Left ventricle myocardium inferior (tissue), 1 donor: ENCODE results near the gene SLC27A4. TPM values are rescaled to one million over a fixed set of nuclear protein-coding genes. Genes with fewer than 3 reads are reported as not detected.

Source experiments
- DNase-seq: peaks from one replicate; pipeline ENCODE4 v3.0.0-alpha.2; 2020
- H3K27ac ChIP-seq: fragments of 200-600 bp; replicated peaks from 2 replicates; pipeline ENCODE4 v1.8.0; 2021
- H3K27me3 ChIP-seq: fragments of 200-600 bp; 2 replicates; pipeline ENCODE4 v1.8.0; 2021; ENCODE audit warnings: low read depth
- H3K36me3 ChIP-seq: fragments of 200-600 bp; 2 replicates; pipeline ENCODE4 v1.8.0; 2021
- H3K4me1 ChIP-seq: fragments of 200-600 bp; 2 replicates; pipeline ENCODE4 v1.8.0; 2021
- H3K4me3 ChIP-seq: fragments of 200-600 bp; 2 replicates; pipeline ENCODE4 v1.8.0; 2021; ENCODE audit warnings: mild to moderate bottlenecking, moderate library complexity
- H3K9me3 ChIP-seq: fragments of 200-600 bp; replicated peaks from 2 replicates; pipeline ENCODE4 v1.8.0; 2021
- intact Hi-C: fragments of 100-400 bp; cut with micrococcal nuclease; formaldehyde crosslinking; loops from one replicate; pipeline ENCODE4 v1.11.0; 2022
- total RNA-seq: library from RNA; stranded (reverse); fragmentation: NEBNext Ultra II Directional; extraction: Animal tissue kit (Norgen Biotek cat#: 25700); gene quantifications from one replicate; pipeline ENCODE4 v1.2.1, GENCODE V29; 2021
- TF ChIP-seq, protein P1 (sequence below): fragments of 200-600 bp; IDR thresholded peaks from 2 replicates; pipeline ENCODE4 v1.8.0; 2021; ENCODE audit warnings: antibody characterized with exemption, mild to moderate bottlenecking, borderline replicate concordance
- donor health status: DM: no; HTN: yes; CAD: no; lungs with severe emphysema.

Gene SLC27A4
- total RNA-seq, 1 donor from 2014 or later: 18.8 TPM

GRCh38 chr9:128370367-128370751, 30.0 kb downstream of the SLC27A4 start:
- TF ChIP-seq, protein P1, sequence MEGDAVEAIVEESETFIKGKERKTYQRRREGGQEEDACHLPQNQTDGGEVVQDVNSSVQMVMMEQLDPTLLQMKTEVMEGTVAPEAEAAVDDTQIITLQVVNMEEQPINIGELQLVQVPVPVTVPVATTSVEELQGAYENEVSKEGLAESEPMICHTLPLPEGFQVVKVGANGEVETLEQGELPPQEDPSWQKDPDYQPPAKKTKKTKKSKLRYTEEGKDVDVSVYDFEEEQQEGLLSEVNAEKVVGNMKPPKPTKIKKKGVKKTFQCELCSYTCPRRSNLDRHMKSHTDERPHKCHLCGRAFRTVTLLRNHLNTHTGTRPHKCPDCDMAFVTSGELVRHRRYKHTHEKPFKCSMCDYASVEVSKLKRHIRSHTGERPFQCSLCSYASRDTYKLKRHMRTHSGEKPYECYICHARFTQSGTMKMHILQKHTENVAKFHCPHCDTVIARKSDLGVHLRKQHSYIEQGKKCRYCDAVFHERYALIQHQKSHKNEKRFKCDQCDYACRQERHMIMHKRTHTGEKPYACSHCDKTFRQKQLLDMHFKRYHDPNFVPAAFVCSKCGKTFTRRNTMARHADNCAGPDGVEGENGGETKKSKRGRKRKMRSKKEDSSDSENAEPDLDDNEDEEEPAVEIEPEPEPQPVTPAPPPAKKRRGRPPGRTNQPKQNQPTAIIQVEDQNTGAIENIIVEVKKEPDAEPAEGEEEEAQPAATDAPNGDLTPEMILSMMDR: no peak
- Histone ChIP-seq H3K27ac (peak overlapping the region; percentile 98), H3K27me3 (no peaks in the 10 kb centered on the region), H3K4me3 (peak overlapping the region; percentile 78), H3K36me3 (no peaks in the 10 kb centered on the region), H3K4me1 (peaks cover 35% of the 10 kb centered on the region), H3K9me3 (no peaks in the 10 kb centered on the region)
- intact Hi-C loops: no loop called here
- DNase-seq: no peak

GRCh38 chr9:128370752-128371629, 30.7 kb downstream of the SLC27A4 start, which contains the start of gene URM1:
Gene URM1 (plus strand): TSS chr9:128371374. CDS start chr9:128371381, 7 bp downstream.
- TF ChIP-seq, protein P1: peak; percentile 14
- intact Hi-C loops: no loop called here
- DNase-seq: peak; percentile 96
- no peaks in the 10 kb centered on the region for H3K9me3 ChIP-seq
- H3K27ac ChIP-seq: peak within 1 kb of the TSS; percentile 98
- H3K27me3 ChIP-seq: no peaks in the 10 kb centered on the region
- H3K4me3 ChIP-seq: peak within 1 kb of the TSS; percentile 78
- H3K4me1 ChIP-seq: peaks cover 33% of the 10 kb centered on the region
- H3K36me3 ChIP-seq: no peaks in the 10 kb centered on the region

DNA sequence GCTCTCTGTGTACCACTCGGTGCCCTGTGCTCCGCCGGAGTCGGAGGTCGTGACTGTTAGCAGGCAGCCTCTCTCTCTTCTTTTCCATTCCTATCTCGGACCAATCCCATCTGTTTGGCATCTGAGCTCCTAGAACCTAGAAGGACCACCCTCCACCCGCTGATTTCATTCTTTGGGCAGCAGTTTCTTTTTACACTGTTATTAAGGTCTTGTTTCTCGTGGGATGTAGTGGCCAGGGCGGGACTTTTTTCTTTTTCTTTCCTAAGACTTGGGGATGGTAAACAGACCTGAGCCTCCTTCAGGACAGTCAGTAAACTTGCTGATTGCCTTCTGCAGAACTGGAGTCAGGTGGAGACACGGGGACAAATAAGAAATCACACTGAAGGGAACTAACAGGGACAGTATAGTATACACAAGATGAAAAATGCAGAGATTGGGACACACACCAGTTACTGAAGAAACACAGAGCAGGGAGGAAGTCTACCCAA, 31.3 kb downstream of the SLC27A4 start:
- H3K27ac ChIP-seq: peak overlapping the region; percentile 98
- TF ChIP-seq, protein P1: no peak
- H3K27me3 ChIP-seq: no peaks in the 10 kb centered on the region
- intact Hi-C loops: no loop called here
- H3K36me3 ChIP-seq: no peaks in the 10 kb centered on the region
- DNase-seq: no peak
- H3K4me1 ChIP-seq: peaks cover 33% of the 10 kb centered on the region
- peak overlapping the region; percentile 78 for H3K4me3 ChIP-seq
- no peaks in the 10 kb centered on the region for H3K9me3 ChIP-seq

DNA sequence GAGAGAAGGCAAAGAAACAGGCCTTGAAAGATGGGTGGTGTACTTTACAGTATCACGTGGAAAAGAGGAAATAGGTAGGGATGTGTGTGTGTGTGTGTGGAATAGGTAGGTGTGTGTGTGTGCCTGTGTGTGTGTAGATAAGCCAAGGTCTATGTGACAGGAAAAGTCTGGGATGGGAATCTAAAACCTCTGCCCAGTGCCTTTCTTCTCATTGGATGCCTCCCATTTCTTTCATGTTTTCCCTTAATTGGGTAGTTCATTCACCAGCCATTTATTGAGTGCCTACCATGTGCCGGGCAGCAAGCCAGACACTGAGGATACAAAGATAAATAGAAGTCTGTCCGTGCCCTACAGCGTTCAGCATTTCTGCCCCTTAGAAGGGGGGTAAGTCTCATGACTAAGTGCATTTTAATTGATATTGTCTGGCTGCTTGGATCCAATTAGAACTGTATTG, 31.9 kb downstream of the SLC27A4 start:
- TF ChIP-seq, protein P1: no peak
- DNase-seq: no peak
- Histone ChIP-seq H3K36me3 (no peaks in the 10 kb centered on the region), H3K27ac (peak overlapping the region; percentile 98), H3K4me1 (peaks cover 33% of the 10 kb centered on the region), H3K4me3 (peak overlapping the region; percentile 78), H3K27me3 (no peaks in the 10 kb centered on the region), H3K9me3 (no peaks in the 10 kb centered on the region)
- intact Hi-C loops: no loop called here

DNA sequence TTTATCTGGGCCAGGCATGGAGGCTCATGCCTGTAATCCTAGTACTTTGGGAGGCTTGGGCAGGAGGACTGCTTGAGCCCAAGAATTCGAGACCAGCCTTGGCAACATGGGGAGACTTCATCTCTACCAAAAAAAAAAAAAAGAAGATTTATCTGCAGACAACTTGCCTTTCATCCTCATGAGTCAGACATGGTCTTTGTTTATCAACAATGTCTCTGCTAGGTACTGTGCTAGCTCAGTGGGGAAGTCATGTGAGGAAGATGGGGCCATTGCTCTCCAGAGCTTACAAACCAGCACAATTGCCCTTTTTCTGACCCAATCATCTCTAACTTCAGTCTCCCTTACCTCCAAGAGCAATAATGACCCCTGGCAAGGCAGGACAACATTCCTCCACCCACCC, 32.5 kb downstream of the SLC27A4 start:
- no peak for DNase-seq
- Histone ChIP-seq H3K27me3 (no peaks in the 10 kb centered on the region), H3K4me3 (no peak overlapping the region), H3K36me3 (peaks cover 2% of the 10 kb centered on the region), H3K4me1 (peaks cover 33% of the 10 kb centered on the region), H3K27ac (peak overlapping the region; percentile 98), H3K9me3 (no peaks in the 10 kb centered on the region)
- intact Hi-C loops: no loop called here
- TF ChIP-seq, protein P1: no peak
